WI38 (cell line): ENCODE measurements around the gene EFCAB14.

Experiments used
- H3K4me3 ChIP-seq: 2 replicates; pipeline ENCODE4 v1.5.1; 2011; ENCODE audit warnings: low read depth, mild to moderate bottlenecking, control low read depth, low read length
- TF ChIP-seq, protein P1 (sequence below): IDR thresholded peaks from 2 replicates; pipeline ENCODE4 v1.5.1; 2012; ENCODE audit warnings: low read depth, mild to moderate bottlenecking, control low read depth, low read length

Gene EFCAB14

DNA sequence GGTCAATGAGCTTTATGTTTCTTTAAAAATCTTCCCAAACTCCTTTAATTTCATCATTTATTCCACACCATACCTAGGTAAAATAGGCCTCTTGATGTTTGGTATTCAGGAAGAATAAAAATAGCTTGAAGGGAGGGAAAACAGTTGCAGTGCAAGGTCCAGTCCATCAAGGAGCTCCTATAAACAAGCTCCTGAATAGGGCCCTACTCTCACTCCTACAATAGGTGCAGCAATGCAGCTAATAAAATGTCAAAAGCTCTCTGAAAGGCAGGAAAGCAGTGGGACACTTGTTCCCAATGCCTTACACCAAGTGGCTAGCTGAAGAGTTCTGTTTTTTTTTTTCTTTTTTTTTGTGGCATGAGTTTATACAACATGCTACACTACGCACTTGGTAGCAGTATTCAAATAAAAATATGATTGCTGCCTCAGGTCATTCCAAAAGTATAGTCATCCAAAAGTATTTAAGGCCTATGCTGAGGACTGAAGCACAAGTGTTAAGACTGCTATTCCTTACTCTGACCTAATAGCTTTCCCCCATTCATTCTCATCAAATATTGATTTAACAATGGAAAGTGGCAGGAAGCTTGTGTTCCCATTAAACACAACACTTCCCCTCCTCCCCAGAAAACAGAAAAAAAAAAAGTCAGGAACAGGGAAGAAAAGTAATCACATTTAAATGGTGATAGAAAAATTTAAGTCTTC lies 37.4 kb downstream of the EFCAB14 start:
- H3K4me3 ChIP-seq: no peak overlapping the region
- TF ChIP-seq, protein P1, sequence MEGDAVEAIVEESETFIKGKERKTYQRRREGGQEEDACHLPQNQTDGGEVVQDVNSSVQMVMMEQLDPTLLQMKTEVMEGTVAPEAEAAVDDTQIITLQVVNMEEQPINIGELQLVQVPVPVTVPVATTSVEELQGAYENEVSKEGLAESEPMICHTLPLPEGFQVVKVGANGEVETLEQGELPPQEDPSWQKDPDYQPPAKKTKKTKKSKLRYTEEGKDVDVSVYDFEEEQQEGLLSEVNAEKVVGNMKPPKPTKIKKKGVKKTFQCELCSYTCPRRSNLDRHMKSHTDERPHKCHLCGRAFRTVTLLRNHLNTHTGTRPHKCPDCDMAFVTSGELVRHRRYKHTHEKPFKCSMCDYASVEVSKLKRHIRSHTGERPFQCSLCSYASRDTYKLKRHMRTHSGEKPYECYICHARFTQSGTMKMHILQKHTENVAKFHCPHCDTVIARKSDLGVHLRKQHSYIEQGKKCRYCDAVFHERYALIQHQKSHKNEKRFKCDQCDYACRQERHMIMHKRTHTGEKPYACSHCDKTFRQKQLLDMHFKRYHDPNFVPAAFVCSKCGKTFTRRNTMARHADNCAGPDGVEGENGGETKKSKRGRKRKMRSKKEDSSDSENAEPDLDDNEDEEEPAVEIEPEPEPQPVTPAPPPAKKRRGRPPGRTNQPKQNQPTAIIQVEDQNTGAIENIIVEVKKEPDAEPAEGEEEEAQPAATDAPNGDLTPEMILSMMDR: no peak

DNA sequence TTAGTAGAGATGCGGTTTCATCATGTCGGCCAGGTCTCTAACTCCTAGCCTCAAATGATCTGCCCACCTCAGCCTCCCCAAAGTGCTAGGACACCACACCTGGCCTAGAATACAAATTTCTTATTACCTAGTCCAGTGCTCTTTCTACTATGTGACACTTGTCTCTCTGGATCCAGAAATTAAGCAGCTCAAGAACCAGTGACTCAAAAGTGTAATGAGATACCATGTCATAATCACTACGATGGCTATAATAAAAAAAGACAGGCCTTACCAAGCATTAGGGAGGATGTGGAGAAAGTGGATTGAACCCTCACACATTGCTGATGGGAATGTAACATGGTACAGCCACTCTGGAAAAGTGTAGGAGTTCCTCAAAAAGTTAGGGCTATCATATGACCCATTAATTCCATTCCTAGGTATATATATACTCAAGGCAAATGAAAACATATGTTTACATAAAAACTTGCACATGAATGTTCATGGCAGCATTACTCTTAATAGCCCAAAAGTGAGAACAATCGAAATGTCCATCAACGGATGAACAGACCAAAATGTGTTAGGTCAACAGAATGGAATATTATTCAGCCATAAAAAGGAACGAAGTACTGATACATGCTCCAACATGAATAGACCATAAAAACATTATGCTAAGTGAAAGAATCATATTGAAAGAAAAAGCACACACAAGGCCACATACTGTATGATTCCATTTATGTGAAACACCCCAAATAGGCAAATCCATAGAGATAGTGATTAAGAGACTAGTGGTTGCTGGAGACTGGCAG lies 38.9 kb downstream of the EFCAB14 start:
- H3K4me3 ChIP-seq: no peak overlapping the region
- TF ChIP-seq, protein P1: no peak

DNA sequence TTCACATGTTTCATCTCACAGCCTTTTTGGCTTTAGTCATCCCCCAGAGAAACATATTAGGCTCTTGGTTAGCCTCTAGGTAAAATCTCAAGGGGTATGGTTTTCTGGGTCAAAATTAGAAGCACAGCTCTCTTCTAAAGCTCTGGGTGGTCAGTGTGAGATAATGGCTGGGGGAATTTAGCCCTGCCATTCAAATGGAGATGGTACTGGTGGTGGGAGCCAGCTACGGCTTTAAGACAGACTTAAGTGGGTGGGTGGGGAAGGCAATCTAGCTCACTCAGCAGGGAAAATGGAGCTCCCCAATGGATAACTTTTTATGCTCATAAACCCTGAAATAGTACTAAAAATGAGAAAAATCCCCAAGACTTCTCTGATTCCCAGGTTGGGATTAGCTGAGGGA lies 41.6 kb downstream of the EFCAB14 start:
- H3K4me3 ChIP-seq: no peak overlapping the region
- TF ChIP-seq, protein P1: no peak

DNA sequence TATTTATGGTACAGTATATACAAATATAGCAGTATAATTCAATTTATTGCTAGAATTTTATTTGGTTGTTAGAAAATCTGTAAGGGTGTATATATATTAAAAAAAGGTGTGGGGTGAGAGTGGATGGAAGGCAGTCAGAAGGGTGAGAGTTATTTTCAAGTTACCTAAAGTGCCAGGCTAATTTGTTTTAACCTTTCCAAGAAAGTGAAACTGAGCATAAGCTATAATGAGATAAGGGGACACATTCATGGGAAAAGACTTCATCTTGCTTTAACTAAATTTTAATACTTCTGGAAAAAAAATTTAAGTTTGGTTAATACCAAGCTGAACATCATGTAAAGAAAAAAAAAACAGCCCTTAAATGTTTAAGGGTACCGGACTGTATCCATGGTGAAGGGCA lies 42.4 kb downstream of the EFCAB14 start:
- TF ChIP-seq, protein P1: no peak
- H3K4me3 ChIP-seq: no peak overlapping the region

DNA sequence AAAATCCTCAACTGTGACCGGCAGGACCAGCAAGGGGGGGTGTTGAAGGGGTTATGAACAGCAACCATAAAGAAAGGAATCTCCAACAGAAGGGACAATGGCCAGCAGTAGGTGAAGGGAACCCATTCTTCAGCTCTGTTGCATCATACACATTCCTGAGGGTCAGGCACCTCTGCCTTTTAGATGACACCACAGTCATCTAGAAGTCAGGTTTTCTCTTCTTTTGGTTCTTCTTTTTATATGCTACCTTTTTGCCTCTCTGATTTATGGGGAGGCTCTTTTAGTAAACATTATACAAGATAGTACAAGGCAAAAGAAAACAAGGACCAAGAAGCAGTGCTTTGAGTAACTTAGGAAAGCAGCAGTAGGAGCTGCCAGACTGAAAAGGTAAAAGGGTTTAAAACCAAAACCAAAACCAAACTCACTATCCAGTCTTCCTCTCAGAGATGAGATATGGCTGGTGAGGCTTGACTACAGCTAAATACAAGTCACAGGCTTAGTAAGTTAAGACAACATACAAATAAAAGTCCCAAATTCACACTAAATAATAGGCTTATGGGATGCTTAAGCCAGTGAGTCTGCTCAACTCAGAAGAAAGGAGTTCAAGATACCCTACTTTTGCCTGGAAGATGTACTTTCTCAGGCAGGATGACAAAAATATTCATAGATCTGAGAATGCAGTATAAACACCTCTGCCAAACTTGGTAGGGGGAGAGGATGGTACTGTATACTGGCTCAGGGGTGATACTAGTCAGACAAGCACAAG lies 43.2 kb downstream of the EFCAB14 start:
- no peak overlapping the region for H3K4me3 ChIP-seq
- TF ChIP-seq, protein P1: no peak

DNA sequence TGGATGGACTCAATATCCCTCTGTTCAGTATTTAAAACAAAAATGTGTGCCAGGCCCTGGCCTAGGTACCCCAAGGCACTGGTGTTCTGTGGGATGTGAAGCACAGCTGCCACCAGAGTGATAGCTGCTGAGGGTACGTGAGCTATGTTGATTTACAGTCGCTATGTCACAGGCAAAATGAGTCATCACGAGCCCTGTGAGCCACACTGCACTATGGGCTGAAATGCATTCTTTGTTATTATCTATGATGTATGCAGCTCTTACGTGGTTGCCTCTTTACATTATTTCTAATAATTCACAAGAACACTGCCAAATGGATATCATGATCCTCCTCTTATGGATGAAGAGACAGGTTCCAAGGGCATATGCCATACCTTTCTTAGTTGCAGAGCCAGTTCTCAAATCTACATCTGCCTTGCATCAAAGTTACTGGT lies 45.1 kb downstream of the EFCAB14 start:
- no peak overlapping the region for H3K4me3 ChIP-seq
- TF ChIP-seq, protein P1: no peak
